Esophagus muscularis mucosa (tissue), 4 donors: Measurements from ENCODE around the gene PANX1.

Experiments used
- EP300 ChIP-seq: sonication (generic); formaldehyde crosslinking; IDR thresholded peaks from one replicate; pipeline ENCODE4 v1.6.1; 2017; ENCODE audit warnings: antibody characterized with exemption
- POLR2A ChIP-seq: fragments of 450-650 bp; IDR thresholded peaks from one replicate; pipeline ENCODE4 v1.6.1; 2017; ENCODE audit warnings: antibody characterized with exemption, moderate library complexity, mild to moderate bottlenecking, low read depth
- POLR2AphosphoS5 ChIP-seq, 2 donors: sonication (generic); formaldehyde crosslinking; IDR thresholded peaks; one replicate each; pipeline ENCODE4 v1.6.1; 2017; ENCODE audit warnings: antibody characterized with exemption in 2 of 2
- TF ChIP-seq, protein P1 (sequence below), 3 experiments: fragments of 200-600 bp in 2 of 3; fragments of 450-650 bp in 1 of 3; sonication (generic) in 2 of 3; IDR thresholded peaks; one replicate each; pipeline ENCODE4 v1.5.1; 2017 to 2019; ENCODE audit warnings: antibody characterized with exemption in 3 of 3, mild to moderate bottlenecking in 2 of 3, moderate library complexity in 1 of 3

- TF ChIP-seq POLR2A (no peak), EP300 (no peak), POLR2AphosphoS5 (IDR thresholded peaks at IDR 0.05) (no peak)
- TF ChIP-seq, protein P1, sequence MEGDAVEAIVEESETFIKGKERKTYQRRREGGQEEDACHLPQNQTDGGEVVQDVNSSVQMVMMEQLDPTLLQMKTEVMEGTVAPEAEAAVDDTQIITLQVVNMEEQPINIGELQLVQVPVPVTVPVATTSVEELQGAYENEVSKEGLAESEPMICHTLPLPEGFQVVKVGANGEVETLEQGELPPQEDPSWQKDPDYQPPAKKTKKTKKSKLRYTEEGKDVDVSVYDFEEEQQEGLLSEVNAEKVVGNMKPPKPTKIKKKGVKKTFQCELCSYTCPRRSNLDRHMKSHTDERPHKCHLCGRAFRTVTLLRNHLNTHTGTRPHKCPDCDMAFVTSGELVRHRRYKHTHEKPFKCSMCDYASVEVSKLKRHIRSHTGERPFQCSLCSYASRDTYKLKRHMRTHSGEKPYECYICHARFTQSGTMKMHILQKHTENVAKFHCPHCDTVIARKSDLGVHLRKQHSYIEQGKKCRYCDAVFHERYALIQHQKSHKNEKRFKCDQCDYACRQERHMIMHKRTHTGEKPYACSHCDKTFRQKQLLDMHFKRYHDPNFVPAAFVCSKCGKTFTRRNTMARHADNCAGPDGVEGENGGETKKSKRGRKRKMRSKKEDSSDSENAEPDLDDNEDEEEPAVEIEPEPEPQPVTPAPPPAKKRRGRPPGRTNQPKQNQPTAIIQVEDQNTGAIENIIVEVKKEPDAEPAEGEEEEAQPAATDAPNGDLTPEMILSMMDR (IDR thresholded peaks at IDR 0.05) = no peak
Measured at GRCh38 chr11:94183251-94183885, 54.7 kb downstream of the PANX1 start.
